HEK293 (cell line): ENCODE results near the gene ATP7A.

Experiments used
- CTCF ChIP-seq: fragments of 450-650 bp; formaldehyde crosslinking; IDR thresholded peaks from 2 replicates; pipeline ENCODE4 v1.5.1; 2016; ENCODE audit warnings: missing biosample characterization, missing genetic modification characterization
- REST ChIP-seq: fragments of 450-650 bp; formaldehyde crosslinking; IDR thresholded peaks from 2 replicates; pipeline ENCODE4 v1.5.1; 2016; ENCODE audit warnings: missing biosample characterization, missing genetic modification characterization
- ZNF16 ChIP-seq: fragments of 450-650 bp; formaldehyde crosslinking; IDR thresholded peaks from 2 replicates; pipeline ENCODE4 v1.5.1; 2016; ENCODE audit warnings: low read depth, missing biosample characterization, missing genetic modification characterization
- ZNF660 ChIP-seq: fragments of 450-650 bp; IDR thresholded peaks from 2 replicates; pipeline ENCODE4 v1.5.1; 2018; ENCODE audit warnings: missing biosample characterization, mild to moderate bottlenecking, missing genetic modification characterization
- ZNF830 ChIP-seq: fragments of 450-650 bp; IDR thresholded peaks from 2 replicates; pipeline ENCODE4 v1.5.0; 2018; ENCODE audit warnings: missing biosample characterization, missing genetic modification characterization, low read depth, mild to moderate bottlenecking, moderate library complexity

GRCh38 chrX:78037881-78038280 is 127.4 kb downstream of the ATP7A start:
- TF ChIP-seq ZNF830 (tag by site-specific recombination) (no peak), CTCF (tag by site-specific recombination) (no peak), REST (no peak), ZNF660 (no peak), ZNF16 (tag by site-specific recombination) (no peak)
